NCI-H1930 (cell line): Measurements from ENCODE around the gene EPC1.

Experiments used
- DNase-seq, 2 experiments: peaks; one replicate each; lab custom pipeline; 2025; lab: John Stamatoyannopoulos, UW

EPC1 gene

DNA sequence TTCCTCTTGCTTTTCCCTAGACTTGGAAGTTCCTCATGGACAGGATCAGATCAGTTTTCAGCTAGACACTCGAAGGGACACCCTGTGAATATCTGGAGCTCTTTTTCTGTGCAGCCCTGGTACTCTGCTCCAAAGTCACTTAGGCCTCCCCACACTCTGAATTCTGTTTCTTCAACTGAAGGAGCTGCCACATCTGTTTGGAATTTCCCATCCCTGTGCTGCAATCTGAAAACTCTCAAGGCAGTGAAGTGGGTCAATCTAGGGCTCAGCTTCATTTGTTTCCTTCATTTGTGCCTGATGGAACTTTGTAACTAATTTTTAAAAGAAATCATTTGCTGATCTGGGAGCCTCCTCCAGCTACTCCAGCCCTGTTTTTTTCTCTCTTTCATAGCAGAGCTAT is 9.6 kb downstream of the EPC1 start:
- no peak for DNase-seq

- DNase-seq, result no peak
Observed at GRCh38 chr10:32333849-32334248, 13.1 kb downstream of the EPC1 start.

DNA sequence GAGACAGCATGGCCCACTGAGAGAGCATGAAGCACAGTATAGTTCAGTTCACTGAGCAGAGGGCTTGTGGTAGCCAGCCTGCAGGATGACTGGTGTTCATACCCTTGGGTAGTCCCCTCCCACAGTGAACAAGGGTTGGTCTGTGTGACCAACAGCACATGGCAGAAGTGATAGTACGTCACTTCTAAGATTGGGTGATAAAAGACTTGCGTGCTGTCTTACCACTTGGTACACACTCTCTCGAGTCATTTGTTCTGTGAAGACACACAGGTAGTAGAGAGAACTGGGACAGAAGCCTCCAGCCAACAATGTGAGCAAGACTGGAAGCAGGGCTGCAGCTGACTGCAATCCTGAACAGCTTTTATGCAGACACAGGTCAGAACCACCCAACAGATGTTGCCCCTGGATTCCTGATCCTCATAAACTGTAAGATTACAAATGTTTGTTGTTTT is 14.6 kb downstream of the EPC1 start:
- DNase-seq, result no peak

GRCh38 chr10:32331606-32332005 is 15.4 kb downstream of the EPC1 start:
- no peak for DNase-seq

- no peak for DNase-seq
Observed at GRCh38 chr10:32330214-32330613, 16.7 kb downstream of the EPC1 start.

- no peak for DNase-seq
Observed at GRCh38 chr10:32329061-32329460, 17.9 kb downstream of the EPC1 start.

GRCh38 chr10:32328499-32328898 is 18.5 kb downstream of the EPC1 start:
- DNase-seq, result no peak

DNA sequence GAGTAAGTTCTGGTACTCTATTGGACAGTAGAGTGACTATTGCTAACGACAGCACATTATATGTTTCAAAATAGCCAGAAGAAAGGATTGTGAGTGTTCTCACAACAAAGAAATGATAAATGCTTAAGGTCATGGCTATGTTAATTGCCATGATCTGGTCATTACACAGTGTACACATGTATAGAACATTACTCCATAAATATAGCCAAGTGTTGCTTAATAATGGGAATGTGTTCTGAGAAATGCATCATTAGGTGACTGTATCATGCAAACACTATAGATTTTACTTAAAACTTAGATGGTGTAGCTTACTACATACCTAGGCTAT is 19.6 kb downstream of the EPC1 start:
- no peak for DNase-seq

DNA sequence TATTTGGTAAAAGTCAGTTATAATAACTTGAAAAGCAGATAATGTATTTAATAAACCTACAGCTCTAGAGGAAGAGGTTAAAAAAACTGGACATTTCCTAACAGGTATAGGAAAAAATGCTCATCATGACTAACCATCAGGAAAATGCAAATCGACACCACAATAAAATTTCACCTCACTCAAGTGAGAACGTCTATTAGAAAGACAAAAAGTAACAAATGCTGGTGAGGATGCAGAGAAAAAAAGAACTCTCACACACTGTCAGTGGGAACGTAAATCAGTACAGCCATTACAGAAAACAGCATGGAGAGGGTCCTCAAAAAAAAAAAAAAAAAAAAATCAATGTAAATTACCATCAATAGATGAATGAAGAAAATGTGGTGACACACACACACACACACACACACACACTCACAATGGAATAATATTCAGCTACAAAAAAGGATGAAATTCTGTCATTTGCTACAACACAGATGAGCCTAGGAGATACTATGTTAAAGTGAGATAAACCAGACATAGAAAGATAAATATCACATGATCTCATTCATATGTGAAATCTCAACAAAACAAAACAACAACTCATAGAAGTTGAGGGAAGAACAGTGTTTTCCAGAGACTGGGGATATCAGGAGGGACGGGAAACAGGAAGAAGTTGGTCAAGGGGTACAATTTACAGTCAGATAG is 20.1 kb downstream of the EPC1 start:
- no peak for DNase-seq

DNA sequence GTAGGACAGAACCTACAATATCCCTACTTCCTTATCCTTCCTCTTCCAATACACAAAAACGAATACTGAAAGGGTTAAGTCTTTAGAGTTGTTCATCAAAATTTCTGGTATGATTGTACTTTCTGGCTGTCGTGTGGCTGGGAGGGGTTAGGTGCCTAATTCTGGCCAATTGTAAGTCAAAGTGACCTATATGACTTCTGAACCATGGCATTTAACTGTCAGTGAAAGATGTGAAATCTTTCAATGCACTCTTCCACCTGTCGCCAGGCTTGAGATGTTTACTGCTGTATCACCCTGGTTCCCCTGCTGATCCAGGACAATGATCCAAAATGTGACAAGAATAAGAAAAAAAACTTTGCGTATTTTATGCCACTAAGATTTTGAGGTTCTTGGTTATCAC is 20.8 kb downstream of the EPC1 start:
- DNase-seq, result no peak

- no peak for DNase-seq
Observed at GRCh38 chr10:32323051-32323450, 23.9 kb downstream of the EPC1 start.

DNA sequence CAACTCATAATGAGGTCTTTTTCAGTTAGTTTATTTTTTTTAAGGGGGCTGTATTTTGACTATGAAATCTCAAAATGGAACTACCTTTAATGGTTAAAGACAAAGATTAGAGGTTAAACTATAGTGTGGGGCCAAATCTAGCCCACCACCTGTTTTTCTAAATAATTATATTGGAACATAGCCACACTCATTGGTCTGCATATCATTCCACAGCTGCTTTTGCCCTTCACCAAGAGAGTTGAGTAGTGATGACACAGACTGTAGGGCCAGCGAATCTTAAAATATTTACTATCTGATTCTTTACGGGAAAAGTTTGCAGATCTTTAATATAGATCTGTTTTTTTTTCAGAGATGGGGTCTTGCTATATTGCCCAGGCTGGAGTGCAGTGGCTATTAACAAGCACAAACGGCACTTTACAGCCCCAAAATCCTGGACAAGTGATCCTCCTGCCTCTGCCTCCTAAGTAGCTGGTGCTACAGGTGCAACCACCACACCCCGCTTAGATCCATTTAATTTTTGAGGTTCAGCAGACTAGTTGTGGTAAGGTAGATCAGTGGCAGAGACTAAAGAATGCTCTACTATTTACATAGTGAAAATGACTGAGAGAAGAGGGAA is 25.8 kb downstream of the EPC1 start:
- no peak for DNase-seq

- DNase-seq, result no peak
Observed at GRCh38 chr10:32318476-32318896, 28.5 kb downstream of the EPC1 start.

GRCh38 chr10:32317795-32318357 is 29.1 kb downstream of the EPC1 start:
- DNase-seq, result no peak

GRCh38 chr10:32315424-32315823 is 31.5 kb downstream of the EPC1 start:
- DNase-seq, result no peak

- no peak for DNase-seq
Observed at GRCh38 chr10:32314588-32314987, 32.4 kb downstream of the EPC1 start.

GRCh38 chr10:32308027-32308603 is 38.8 kb downstream of the EPC1 start:
- DNase-seq, result no peak

DNA sequence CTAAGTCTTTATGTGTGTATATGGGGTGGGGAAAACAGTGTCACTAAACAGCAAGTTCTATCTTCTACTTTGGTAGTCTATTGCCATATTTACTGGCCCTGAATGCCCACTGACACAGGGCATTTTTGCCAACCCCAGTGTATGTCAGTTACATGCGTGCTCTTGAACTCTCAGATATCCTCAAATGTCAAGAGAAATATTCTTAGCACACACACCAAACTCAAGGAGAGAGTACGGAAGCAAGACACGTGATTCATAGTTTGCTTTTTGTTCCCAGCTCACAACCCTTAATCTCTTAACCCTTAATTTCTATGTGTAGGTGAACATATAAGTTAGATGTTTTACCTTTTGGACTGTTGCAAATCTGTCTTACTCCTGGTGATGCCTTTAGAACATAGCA is 39.3 kb downstream of the EPC1 start:
- DNase-seq, result no peak

DNA sequence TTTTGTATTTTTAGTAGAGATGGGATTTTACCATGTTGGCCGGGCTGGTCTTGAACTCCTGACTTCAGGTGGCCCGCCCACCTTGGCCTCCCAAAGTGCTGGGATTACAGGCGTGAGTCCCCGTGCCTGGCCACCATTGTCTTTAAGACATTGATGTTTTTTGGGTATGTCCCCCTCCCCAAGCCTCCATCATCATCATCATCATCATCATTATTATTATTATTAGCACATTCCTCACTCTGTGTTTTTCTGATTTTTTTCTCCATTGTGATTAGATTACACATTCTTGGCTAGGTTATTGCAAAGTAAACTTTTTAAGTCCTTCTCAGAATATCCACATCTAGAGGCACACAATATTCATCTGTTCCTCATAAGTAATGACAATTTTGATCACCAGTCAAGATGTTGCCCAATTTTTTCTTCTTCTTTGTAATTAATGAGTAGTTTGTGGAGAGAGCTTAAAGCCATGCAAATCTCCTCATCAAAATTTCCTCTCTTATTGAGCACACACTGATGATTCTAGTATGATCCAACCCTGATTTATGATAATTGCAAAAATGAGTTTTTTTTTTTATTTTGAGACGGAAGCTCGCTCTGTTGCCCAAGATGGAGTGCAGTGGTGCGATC is 47.5 kb downstream of the EPC1 start:
- no peak for DNase-seq

GRCh38 chr10:32298075-32298812 is 48.7 kb downstream of the EPC1 start:
- no peak for DNase-seq

DNA sequence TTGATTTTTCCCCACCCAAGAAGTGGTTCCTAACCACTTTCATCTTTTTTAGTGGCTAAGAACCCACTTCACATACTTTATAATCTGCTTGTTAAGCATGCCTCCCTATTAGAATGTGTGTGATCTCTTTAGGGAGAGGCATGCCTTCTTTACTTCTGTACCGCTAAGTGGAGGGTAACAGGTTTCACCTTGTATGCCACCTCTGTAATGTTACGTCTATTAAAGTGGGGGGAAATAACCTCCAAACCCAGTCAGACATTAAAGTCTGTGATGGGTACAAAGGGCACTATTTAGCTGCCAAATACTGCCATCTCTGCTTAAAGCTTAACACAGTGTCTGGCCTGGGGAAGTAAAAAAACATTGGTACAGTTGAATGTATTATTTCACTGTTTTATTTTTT is 51.9 kb downstream of the EPC1 start:
- DNase-seq, result no peak

- no peak for DNase-seq
Observed at GRCh38 chr10:32293581-32293980, 53.4 kb downstream of the EPC1 start.
